ENCODE measurements around the gene C11orf21. TPM values are rescaled to one million over a fixed set of nuclear protein-coding genes. Genes with fewer than 3 reads are reported as not detected.

The C11orf21 gene
- 0.16 TPM in 1 of 2 replicates, not detected in the other for total RNA-seq
- long read RNA-seq, result 0 reads

DNA sequence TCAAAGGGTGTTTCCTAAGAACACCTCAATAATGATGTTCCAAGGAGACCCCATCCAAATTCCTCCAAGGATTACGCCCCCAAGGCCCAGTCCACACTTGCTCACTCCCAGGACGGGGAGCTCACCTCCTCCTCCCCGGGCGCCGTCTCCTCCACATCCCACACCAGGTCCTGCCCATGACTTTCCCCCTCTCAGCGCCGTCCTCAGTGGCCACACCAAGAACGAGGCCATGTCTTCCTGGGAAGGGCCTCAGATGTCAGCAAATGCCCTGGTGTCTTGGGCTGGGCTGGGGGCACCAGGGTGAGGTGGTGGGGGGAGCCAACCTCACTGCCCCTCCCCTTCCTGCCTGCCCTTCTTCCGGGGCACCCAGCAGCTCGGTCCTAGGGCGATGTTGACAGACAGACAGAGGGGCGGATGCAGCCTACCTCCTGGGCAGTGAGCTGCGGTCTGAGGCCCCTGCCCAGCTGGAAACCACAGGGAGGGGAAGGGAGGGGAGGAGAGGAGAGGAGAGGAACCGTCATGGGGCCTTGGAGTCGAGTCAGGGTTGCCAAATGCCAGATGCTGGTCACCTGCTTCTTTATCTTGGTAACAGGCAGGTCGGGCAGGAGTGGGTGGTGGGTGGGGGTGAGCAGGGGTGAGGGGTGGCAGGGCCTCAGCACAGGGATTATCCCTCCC is at the start of gene C11orf21, which contains the start of gene TSPAN32:
Gene C11orf21, minus strand, starts transcription at position 288 of the 675 bp plus-strand sequence. Its CDS starts 110 bp downstream, at position 178.
Gene TSPAN32, plus strand, starts transcription at position 383 of the 675 bp plus-strand sequence. Its CDS starts 137 bp downstream, at position 520.
- TF ChIP-seq, protein P1, sequence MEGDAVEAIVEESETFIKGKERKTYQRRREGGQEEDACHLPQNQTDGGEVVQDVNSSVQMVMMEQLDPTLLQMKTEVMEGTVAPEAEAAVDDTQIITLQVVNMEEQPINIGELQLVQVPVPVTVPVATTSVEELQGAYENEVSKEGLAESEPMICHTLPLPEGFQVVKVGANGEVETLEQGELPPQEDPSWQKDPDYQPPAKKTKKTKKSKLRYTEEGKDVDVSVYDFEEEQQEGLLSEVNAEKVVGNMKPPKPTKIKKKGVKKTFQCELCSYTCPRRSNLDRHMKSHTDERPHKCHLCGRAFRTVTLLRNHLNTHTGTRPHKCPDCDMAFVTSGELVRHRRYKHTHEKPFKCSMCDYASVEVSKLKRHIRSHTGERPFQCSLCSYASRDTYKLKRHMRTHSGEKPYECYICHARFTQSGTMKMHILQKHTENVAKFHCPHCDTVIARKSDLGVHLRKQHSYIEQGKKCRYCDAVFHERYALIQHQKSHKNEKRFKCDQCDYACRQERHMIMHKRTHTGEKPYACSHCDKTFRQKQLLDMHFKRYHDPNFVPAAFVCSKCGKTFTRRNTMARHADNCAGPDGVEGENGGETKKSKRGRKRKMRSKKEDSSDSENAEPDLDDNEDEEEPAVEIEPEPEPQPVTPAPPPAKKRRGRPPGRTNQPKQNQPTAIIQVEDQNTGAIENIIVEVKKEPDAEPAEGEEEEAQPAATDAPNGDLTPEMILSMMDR (IDR thresholded peaks at IDR 0.05), result no peak
- Mint-ChIP-seq H3K4me1 (ENCODE audit: unreplicated experiment) (peaks cover 31% of the 10 kb centered on the region), H3K36me3 (ENCODE audit: unreplicated experiment) (no peaks in the 10 kb centered on the region), H3K9me3 (ENCODE audit: unreplicated experiment) (no peaks in the 10 kb centered on the region), H3K4me3 (ENCODE audit: unreplicated experiment) (no peak within 1 kb of the TSS), H3K27me3 (ENCODE audit: unreplicated experiment) (peaks cover 3% of the 10 kb centered on the region), H3K27ac (ENCODE audit: unreplicated experiment) (no peak within 1 kb of the TSS)
- peak; percentile 63 for DNase-seq (ENCODE audit: extremely low spot score, unreplicated experiment)

DNA sequence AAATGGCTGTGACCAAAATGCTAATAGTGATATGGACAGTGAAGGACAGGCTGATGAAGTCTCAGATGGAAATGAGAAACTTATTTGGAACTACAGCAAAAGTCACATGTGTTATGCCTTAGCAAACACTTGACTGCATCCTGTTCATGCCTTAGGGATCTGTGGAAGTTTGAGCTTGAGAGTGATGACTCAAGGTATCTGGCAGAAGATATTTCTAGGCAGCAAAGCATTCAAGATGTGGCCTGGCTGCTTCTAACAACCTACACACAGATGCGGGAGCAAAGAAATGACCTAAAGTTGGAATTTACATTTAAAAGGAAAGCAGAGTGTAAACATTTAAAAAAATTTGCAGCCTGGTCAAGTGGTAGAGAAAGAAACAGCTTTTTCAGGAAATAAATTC is 47.3 kb upstream of the C11orf21 start:
- TF ChIP-seq, protein P1 (IDR thresholded peaks at IDR 0.05), result no peak
- Mint-ChIP-seq H3K27ac (ENCODE audit: unreplicated experiment) (no peak overlapping the region), H3K4me3 (ENCODE audit: unreplicated experiment) (no peak overlapping the region), H3K4me1 (ENCODE audit: unreplicated experiment) (no peaks in the 10 kb centered on the region), H3K36me3 (ENCODE audit: unreplicated experiment) (peaks cover 2% of the 10 kb centered on the region), H3K9me3 (ENCODE audit: unreplicated experiment) (peaks cover 15% of the 10 kb centered on the region), H3K27me3 (ENCODE audit: unreplicated experiment) (peaks cover 12% of the 10 kb centered on the region)
- no peak for DNase-seq (ENCODE audit: extremely low spot score, unreplicated experiment)

DNA sequence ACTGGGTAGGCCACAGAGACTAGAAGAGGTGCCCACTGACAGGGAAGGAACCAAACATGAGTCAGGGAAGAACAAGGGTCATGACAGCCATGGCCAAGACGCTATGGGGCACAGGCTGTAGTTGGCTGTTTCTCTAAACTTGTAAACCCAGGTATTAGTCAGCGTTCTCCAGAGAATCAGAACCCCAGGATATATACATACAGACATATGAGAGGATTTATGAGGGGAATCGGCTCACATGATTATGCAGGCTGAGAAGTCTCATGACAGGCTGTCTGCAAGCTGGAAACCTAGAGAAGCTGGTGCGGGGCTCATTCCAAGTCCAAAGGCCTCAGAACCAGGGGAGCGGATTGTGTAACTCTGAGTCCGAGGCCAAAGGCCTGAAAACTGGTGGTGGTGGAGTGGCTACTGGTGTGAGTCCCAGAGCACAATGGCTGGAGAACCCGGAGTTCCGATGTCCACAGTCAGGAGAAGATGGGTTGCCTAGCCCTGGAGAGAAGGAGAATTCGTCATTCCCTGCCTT is 45.7 kb upstream of the C11orf21 start:
- no peak overlapping the region for H3K27ac Mint-ChIP-seq (ENCODE audit: unreplicated experiment)
- no peak overlapping the region for H3K4me3 Mint-ChIP-seq (ENCODE audit: unreplicated experiment)
- peaks cover 2% of the 10 kb centered on the region for H3K36me3 Mint-ChIP-seq (ENCODE audit: unreplicated experiment)
- TF ChIP-seq, protein P1 (IDR thresholded peaks at IDR 0.05), result no peak
- DNase-seq (ENCODE audit: extremely low spot score, unreplicated experiment), result no peak
- H3K9me3 Mint-ChIP-seq (ENCODE audit: unreplicated experiment), result peaks cover 15% of the 10 kb centered on the region
- no peaks in the 10 kb centered on the region for H3K4me1 Mint-ChIP-seq (ENCODE audit: unreplicated experiment)
- H3K27me3 Mint-ChIP-seq (ENCODE audit: unreplicated experiment), result peaks cover 7% of the 10 kb centered on the region

DNA sequence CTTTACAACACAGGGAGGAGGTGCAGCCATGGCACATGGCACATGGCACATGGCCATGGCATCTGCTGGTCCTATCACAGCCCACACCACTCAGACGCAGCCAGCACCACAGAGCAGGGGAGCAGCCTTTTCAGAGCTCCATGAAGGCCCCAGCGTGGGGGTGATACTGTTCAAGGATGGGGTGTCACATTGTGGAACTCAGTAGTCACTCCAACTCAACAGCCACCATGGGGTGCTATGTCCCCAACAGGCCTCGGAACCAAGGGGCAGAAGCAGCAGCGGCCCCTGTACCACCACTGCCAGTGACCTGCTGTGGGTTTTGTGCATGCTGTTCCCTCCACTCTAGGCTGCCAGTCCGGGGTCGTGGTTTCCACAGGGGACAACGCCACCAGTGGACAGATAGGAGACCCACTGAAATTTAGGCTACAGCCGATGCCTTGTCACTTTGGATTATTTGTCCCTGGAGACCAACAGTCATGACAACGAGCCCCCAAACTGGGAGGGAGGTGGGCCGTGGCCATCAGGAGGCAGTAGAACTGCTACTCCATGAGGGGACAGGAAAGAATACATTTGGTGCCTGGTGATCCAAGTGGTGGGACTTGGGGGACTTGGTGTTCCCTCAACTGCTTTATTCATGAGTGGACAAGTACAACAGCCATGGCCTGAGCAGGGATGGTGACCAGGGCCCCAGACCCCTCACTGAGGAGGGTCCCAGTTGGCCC is 45.0 kb upstream of the C11orf21 start:
- H3K36me3 Mint-ChIP-seq (ENCODE audit: unreplicated experiment), result peaks cover 2% of the 10 kb centered on the region
- no peaks in the 10 kb centered on the region for H3K4me1 Mint-ChIP-seq (ENCODE audit: unreplicated experiment)
- TF ChIP-seq, protein P1 (IDR thresholded peaks at IDR 0.05), result no peak
- H3K27me3 Mint-ChIP-seq (ENCODE audit: unreplicated experiment), result peaks cover 4% of the 10 kb centered on the region
- no peak overlapping the region for H3K27ac Mint-ChIP-seq (ENCODE audit: unreplicated experiment)
- H3K4me3 Mint-ChIP-seq (ENCODE audit: unreplicated experiment), result no peak overlapping the region
- DNase-seq (ENCODE audit: extremely low spot score, unreplicated experiment), result no peak
- H3K9me3 Mint-ChIP-seq (ENCODE audit: unreplicated experiment), result peaks cover 15% of the 10 kb centered on the region

DNA sequence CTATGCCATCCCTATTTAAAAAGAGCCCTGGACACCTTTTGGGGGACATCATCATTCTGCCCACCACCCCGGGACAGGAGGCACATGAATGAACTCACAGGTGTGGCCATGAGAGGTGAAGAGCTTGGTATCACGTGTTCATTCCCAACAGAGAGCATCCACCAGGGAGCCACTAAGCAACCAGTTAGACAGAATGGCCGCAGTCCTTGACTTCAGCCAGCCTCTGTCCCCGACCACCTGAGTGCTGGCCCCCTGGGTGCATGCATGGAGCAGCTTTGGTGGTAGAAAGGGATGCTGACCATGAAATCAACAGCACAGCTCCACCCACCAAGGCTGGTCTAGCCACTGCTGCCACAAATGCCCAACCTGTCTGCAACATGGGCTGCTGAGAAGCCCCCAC is 44.3 kb upstream of the C11orf21 start:
- Mint-ChIP-seq H3K4me3 (ENCODE audit: unreplicated experiment) (no peak overlapping the region), H3K4me1 (ENCODE audit: unreplicated experiment) (no peaks in the 10 kb centered on the region), H3K27me3 (ENCODE audit: unreplicated experiment) (peaks cover 4% of the 10 kb centered on the region), H3K27ac (ENCODE audit: unreplicated experiment) (no peak overlapping the region), H3K36me3 (ENCODE audit: unreplicated experiment) (peaks cover 2% of the 10 kb centered on the region), H3K9me3 (ENCODE audit: unreplicated experiment) (peaks cover 15% of the 10 kb centered on the region)
- TF ChIP-seq, protein P1 (IDR thresholded peaks at IDR 0.05), result no peak
- no peak for DNase-seq (ENCODE audit: extremely low spot score, unreplicated experiment)

Measured in osteocyte (in vitro differentiated cells).